CD4-positive, alpha-beta T cell treated with Interleukin-17A for 1 hour (primary cell): ENCODE results near the gene CEP70.
"Not testable (repeated sequence)": the region's sequence is repeated elsewhere in the genome, so short reads cannot be mapped to it uniquely, and the experiment has no call there.

Source experiments
- DNase-seq: peaks from one replicate; pipeline ENCODE4 v3.0.0-alpha.2; 2020

Gene CEP70

DNA sequence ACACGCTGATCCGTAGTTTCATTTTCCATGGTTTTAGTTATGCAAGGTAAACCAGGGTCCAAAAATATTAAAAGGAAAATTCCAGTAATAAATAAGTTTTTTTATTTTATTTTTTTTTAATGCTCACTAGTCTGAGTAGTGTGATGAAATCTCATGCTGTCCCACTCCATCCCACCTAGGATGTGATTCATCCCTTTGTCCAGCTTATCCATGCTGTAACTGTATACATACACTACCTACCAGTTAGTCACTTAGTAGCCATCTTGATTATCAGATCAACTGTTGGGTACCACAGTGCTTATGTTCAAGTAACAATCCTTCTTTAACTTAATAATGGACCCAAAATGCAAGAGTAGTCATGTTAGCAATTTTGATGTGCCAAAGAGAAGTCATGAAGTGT lies 84.5 kb downstream of the CEP70 start:
- no peak for DNase-seq

DNA sequence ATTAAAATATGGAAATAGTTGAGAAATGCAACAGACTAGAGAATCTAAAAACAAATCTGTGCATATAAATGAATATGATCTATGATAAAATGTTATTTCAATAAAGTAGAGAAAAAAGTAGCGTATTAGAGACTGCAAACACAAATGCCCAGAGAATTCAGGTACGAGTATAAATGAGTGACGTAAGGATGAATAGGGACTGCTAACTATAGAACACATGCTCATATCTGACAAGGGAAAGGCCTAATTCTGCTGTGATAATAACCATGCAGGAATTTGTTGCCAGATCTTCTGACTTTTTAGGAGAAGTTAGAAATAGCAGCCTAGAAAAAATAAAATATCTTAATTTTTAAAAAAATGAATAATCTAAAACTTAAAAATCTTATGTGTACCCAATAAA lies 86.5 kb downstream of the CEP70 start:
- DNase-seq, result no peak

DNA sequence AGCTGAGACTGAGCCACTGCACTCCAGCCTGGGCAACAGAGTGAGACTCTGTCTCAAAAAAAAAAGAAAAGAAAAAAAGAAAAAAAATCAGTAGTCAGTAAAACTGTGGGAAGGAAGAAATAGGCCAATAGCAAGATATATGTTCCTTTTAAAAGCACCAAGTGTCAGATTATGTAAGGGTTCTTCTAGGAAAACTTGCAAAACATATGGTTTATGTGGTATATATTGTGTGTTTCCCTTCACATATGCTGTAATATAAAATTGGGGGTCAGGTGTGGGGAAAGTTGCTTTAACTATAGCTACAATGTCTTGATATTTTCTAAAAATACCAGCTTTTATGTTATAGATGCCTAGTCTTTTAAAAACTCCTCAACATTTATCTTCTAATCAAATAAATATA lies 95.1 kb downstream of the CEP70 start:
- DNase-seq, result no peak

DNA sequence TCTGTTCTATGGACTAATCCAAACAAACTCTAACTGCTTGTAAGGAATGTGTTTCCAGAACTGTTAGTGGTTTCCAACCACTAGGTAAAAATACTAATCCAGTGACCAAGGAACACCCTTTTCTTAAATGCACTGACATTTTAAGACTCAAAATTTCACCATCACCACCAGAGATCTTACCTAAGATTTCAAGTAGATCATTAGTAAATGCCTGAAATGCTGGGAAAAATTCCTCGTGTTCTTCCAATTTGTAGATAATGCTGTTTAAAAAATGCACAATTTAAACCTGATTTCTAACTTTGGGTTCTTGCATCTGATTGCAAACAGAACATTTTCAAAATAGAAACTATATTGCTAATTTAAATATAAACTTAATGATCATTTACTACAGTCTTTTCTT lies 96.2 kb downstream of the CEP70 start:
- DNase-seq, result no peak

DNA sequence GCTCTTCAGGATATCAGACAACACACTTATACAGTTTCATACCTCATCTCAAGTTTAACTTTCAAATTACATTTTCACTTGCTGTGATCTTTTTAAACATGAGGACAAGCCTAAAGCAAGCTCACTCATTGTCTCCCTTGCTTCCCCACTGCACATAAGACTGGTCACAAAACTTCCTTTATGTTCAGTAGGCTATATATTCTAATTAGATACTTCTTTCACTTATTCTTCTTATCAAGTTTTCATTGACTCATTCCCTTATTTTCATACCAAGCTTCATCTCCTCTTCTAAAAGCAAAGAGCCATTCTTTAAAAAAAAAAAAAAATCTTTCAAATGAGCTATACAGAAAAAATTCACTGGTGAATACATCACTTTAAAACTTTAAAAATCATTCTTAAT lies 97.0 kb downstream of the CEP70 start:
- no peak for DNase-seq

DNA sequence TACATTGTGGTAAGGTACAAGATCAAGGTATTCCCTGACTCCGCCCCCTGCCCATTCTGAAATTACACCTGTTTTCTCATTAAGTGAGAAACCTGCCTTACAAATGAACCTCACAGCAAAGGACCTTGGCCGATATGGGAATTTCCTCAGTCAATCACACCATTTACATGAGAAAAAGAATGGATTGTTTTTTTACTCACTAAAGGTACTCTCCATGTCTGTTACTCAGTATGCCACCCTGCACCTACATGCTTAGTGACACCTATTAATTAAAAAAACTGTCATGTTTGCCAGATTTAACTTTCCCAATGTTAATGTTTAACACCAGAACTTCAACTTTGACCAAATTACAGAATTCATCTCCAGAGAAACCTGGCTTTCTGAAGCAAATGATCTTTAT lies 97.6 kb downstream of the CEP70 start:
- DNase-seq, result no peak

DNA sequence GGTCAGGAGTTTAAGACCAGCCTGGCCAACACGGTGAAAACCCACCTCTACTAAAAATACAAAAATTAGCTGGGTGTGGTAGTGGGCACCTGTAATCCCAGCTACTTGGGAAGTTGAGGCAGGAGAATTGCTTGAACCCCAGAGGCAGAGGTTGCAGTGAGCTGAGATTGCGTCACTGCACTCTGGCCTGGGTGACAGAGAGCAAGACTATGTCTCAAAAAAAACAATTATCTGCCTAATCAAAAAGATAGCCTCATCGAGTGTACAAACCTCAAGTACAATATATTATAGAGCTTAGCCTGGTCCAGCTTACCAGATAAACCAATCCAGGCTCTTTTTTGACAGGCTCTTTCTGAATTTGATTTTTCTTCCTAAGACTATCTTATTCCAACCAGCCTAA lies 98.4 kb downstream of the CEP70 start:
- not testable (repeated sequence) for DNase-seq

DNA sequence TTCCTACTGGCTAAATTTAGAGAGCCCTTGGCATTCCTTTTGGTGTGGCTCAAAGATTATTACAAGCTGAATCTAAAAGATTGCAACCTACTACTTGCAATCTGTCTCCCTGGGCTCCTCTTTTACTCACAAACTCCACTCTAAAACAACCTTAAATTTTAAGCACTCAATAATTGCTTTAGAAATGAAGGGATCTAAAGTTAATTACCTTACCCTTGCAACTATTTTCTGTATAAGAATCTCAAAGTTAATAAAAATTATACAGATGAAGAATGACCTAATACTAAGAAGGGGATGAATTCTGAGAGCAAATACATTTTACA lies 99.5 kb downstream of the CEP70 start:
- DNase-seq, result no peak

DNA sequence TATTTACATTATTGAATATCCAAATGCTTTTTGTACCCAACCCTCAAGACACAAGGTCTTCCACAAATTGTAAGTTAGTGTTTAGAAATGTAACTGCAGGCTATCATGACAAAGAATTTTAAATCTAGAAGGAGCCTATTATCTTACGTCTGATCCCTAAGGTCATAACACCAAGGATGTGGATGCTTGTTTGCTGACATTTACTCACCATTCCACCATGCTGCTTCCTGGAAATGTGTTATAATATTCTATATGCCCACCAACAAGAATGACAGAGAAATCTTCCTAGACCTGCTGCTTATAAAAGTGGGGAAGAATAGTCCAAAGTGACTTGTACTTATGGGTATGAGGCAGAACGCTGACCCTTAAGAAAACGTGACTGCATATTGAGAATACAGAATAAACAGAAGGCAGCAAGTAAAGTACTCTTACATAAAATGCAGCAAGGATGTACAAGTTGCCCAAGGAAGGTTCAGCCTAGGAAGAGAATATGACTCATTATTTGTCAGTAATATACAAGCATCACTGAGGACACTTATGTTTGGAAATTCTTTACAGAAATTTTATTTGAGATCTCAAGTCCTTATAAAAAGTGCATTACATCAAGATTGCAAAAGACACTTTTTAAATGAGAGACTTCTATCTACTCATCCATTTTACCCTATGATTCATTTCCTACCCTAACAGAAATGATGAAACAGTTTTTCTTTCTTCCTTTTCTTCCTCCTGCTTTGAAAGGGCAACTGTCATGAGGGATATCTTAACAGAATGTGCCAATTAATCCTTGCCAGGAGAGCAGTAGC lies 100.1 kb downstream of the CEP70 start:
- no peak for DNase-seq

DNA sequence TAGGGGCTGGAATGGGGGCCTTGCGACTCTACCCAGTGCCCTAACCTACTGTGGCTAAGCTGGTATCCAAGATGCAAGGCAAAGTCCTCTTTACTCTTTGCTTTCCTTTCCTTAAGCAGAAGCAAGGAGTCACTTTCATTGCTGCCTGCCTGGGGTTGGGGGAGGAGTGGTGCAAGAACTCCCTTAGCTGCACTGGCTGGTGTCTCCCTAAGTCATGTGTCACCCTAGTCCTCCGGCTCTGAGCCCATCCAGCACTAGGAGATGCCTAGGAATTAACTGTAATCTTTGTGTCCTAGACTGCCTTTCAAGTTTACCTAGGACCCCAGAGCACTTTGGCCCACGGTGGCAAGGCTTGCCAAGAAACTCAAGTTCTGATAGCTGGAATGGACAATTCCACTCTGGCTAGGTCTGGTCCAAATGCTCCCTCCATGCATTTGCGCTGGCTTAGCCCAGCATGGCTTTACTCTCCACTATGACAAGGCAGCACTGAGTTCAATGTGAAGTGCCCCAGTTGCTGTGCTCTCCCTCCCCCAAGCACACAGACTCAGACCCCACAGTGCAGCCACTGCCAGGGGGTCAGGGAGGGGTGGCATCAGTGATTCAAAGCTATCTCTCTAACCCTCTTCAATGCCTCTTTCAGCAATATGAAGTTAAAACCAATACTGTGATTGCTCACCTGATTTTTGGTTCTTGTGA lies 100.9 kb downstream of the CEP70 start:
- DNase-seq, result no peak

DNA sequence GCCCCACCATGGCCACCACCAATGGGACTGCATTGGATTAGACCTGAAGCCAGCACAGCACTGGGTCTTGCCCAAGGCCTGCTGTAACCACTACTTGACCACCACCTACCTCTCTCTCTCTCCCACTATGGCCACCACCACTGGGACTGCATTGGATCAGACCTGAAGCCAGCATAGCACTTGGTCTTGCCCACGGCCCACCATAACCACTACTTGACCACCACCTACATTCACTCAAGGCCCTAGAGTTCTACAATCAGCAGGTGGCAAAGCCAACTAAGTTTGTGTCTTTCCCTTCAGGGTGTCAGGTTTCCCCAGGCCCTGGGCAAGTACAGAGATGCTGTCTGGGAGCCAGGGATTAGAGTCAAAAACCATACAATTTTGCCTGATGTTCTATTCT lies 102.1 kb downstream of the CEP70 start:
- no peak for DNase-seq

DNA sequence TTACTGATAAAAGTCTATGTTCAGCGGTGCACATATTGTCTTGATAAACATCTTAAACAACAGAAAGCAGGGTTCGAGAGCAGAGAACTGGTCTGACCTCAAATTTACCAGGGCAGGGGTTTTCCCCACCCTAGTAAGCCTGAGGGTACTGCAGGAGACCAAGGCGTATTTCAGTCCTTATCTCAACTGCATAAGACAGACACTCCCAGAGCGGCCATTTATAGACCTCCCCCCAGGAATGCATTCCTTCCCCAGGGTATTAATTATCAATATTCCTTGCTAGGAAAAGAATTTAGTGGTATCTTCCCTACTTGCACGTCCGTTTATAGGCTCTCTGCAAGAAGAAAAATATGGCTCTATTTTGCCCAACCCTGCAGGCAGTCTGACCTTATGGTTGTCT lies 107.5 kb downstream of the CEP70 start:
- not testable (repeated sequence) for DNase-seq

DNA sequence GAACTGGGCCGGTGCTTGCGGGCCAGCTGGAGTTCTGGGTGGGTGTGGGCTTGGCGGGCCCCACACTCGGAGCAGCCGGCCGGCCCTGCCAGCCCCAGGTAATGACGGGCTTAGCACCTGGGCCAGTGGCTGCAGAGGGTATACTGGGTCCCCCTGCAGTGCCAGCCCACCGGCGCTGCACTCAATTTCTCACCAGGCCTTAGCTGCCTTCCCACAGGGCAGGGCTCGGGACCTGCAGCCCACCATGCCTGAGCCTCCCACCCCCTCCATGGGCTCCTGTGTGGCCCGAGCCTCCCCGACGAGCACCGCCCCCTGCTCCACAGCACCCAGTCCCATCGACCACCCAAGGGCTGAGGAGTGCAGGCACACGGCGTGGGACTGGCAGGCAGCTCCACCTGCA lies 109.4 kb downstream of the CEP70 start:
- not testable (repeated sequence) for DNase-seq

DNA sequence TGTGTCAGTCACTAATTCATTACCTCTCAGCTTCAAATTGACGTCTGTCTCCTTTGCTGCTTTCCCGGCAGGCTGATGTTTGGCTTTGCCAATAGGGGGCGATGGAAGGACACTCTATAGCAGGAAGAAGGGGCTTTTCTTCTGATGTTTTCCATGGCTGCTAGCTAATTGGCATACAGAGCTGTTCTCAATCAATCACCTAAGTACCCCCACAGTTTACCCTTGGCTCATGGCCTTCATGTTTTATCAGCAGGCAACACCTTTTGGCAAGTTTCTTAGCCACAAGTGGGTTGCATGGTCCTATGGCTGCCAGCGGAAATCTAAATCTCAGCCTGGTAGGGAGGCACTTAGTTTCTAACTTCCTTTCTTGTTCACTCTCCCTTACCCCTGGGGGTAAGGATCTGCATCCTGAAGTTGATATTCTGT lies 114.6 kb downstream of the CEP70 start:
- DNase-seq, result peak; percentile 35

DNA sequence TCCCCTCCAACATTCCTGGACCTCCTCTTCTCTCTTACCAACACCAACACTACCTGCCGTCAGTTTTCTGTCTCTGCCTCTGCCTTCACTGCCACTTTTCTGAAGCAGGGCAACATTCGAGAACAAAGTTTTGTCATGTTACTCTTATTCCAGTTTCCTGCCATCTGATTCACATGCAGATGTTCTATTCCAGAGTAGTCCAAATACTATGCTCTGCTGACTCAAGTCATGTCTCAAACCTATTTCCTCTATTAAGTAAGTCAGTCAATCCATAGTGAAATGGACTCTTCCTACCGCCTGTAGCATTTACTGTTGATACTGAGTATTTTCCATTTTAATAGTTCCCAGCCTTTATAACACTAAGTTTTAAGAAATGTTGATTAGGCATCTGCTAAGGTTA lies 116.3 kb downstream of the CEP70 start:
- DNase-seq, result no peak

DNA sequence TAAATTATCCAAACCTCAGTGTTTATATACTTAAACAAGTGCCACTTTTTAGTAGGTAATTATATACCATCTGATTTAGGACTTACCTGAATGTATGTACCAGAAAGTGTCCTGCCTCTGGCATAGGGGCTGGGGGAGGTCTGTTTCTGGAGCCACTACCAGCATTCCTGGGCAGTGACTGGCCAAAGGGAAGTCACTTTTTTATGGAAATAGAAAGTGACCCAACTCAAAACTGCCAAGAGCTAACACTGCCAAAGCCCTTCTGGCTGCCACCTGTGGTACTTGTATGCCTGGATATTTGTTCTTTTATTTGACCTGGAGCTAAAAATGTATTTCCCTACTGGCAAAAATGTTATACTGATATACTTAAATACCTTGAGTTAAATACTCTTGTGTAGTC lies 116.9 kb downstream of the CEP70 start:
- DNase-seq, result no peak

DNA sequence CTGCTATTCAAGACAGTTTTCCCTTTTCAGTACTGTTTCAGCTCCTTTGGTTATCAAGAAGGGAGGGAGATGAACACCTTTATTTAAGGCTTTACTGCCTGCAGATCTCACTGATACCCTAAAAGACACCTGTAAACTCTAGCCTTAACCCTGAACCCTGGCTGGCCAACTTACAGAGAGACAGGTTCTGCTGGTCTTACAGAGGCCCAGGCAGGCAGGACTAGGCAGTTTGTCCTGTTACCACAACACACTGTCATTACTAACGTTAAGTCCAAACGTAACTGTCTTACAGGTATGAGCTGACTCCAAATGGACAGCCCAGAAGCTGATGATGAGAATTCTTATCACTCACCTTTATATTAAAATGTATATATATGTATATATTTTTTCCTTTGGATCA lies 117.5 kb downstream of the CEP70 start:
- no peak for DNase-seq

DNA sequence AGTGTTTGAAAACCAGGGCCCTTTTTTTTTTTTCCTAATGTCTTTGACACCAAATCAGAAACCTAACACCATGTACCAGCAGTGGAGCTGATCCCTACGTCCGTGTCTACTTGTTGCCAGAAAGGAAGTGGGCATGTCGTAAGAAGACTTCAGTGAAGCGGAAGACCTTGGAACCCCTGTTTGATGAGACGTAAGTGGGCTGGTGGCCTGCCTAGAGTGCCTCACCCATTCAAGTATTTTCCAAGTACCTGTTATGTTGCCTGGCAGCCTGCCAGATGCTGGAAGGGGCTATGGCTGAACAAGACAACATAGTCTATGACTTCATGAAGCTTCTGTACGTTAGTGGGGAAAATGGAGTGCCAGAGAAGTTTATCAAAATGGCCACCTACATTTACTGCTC lies 119.9 kb downstream of the CEP70 start:
- DNase-seq, result no peak

DNA sequence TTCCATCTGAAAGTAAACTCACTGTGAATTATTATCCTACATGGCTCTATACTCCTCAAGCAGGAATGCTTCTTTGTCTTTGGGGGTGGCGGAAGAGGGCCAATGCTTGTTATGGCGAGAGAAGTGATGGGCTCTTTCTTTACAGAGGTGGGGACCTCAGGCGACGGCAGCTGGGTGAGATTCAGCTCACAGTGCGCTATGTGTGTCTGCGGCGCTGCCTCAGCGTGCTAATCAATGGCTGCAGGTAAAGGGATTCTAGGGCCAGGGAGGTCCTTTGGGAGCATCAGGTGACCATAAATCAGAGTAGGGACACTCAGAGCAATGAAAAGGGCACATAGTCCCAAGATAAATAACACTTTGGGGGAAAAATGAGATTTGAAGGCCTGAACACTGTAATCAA lies 120.7 kb downstream of the CEP70 start:
- DNase-seq, result no peak

DNA sequence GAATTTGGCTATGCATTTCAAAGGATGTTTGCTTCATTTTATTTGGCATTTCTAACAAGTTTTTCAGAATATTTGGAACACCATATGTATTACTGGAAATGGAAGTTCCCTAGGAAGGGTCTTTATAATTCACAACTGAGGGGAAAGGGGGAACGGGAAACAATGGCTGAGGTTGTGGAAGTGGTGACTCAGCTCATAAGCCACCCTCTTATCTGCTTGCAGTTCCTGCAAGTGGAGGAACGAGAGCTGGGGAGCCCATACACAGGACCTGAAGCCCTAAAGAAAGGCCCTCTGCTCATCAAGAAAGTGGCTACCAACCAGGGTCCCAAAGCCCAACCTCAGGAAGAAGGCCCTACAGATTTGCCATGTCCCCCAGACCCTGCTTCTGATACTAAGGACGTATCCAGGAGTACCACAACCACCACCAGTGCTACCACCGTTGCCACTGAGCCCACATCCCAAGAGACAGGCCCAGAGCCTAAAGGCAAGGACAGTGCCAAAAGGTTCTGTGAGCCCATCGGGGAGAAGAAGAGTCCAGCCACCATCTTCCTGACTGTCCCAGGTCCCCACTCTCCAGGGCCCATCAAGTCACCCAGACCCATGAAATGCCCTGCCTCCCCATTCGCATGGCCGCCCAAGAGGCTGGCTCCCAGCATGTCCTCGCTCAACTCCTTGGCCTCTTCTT lies 121.8 kb downstream of the CEP70 start:
- no peak for DNase-seq

DNA sequence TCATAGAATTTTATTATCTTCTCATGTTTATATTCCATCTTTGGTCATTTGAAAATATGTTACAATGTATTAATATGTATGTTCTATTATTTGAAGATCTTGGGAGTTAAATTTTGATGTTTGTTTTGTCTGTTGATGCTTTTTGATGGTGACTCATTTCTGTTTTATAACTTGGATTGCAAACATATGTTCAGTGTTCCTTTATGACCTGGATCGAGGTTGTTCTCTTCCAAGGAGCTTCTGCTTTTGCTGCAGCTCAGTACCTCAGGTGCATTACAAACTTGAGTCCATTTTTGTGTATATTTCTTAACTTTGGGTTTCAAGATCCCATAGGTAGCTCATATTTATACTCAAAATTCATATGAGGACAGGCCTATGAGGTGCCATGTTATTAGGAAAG lies 122.6 kb downstream of the CEP70 start:
- DNase-seq, result no peak

DNA sequence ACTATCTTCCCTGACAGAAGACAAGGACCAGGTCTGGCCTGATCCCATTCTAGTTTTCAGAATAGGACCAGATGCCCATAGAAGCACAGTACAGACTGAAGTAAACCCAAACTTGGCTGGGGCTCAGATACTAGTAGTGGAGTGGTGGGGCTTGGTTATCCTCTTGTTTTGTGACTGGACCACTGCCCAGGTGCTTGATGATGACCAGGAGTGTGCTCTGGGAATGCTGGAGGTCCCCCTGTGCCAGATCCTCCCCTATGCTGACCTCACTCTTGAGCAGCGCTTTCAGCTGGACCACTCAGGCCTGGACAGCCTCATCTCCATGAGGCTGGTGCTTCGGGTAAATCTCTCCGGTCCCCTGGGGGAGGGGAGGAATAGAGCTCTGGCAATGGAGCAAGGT lies 123.4 kb downstream of the CEP70 start:
- no peak for DNase-seq

DNA sequence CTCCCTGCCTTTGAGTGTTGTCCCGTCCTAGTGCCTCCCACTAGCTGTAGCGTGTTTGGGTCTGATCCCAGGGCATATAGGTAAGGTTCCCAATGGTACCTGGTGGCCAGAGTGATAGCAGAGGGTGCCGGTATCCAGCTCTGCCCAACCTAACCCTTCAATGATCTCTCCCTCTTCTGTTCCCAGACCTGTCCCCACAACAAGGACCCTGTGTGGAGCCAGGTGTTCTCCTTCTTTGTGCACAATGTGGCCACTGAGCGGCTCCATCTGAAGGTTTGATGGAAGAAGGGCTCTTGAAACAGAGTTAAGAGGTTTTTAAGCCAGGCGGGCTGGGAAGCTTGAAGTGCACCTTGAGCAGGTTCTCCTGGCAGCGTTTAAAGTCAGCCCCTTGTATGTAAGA lies 124.2 kb downstream of the CEP70 start:
- no peak for DNase-seq

DNA sequence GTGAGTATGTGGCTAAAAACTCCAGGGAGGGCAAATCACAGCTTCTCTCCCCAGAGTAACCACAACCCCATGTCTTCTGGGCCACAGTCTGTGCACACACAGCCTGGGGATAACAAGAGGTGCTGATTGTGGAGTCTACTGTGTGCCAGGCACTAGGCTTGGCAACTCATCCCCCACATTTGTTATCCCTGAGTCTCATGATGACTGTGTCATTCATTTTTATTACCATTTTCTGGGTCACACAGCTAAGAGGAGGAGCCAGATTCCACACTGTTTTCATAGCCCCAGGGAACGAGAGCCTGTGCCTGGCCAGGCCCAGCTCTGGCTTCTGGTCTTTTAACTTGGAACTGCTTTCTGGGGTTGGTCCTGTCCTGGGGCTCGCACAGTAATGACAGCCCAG lies 125.2 kb downstream of the CEP70 start:
- no peak for DNase-seq
